ENCODE measurements around the gene RPL37. TPM values are rescaled to one million over a fixed set of nuclear protein-coding genes. Genes with fewer than 3 reads are reported as not detected.

RPL37 gene
- total and polyA plus RNA-seq, 2 donors from 2014 or later: 919 to 2,564 TPM

- Histone ChIP-seq H3K9me3 (ENCODE audit: control insufficient read depth in 2 of 3, insufficient read depth in 1 of 3, low read length in 3 of 3) (no peaks in the 10 kb centered on the region), H3K4me1 (ENCODE audit: control insufficient read depth in 2 of 3, insufficient read depth in 2 of 3, low read depth in 1 of 3, low read length in 3 of 3) (peaks cover 3 to 10% (median 5%) of the 10 kb centered on the region in 3 donors), H3K36me3 (ENCODE audit: control insufficient read depth in 2 of 3, insufficient read depth in 3 of 3, low read length in 3 of 3) (peaks cover 26 to 47% (median 33%) of the 10 kb centered on the region in 3 donors), H3K4me3 (ENCODE audit: low read length in 3 of 3) (peak overlapping the region; percentile 80 to 94 (median 84)), H3K9ac (ENCODE audit: low read length in 3 of 3) (peak overlapping the region; percentile 13 to 97 (median 84)), H3K27me3 (ENCODE audit: control insufficient read depth, insufficient read depth, low read length) (no peaks in the 10 kb centered on the region), H3K27ac (ENCODE audit: low read depth in 2 of 2, low read length in 2 of 2) (no peak overlapping the region)
- DNase-seq: no peak
- FAIRE-seq: no peak
- intact Hi-C loops (cut with DNase I): no loop called here
- TF ChIP-seq, protein P1, sequence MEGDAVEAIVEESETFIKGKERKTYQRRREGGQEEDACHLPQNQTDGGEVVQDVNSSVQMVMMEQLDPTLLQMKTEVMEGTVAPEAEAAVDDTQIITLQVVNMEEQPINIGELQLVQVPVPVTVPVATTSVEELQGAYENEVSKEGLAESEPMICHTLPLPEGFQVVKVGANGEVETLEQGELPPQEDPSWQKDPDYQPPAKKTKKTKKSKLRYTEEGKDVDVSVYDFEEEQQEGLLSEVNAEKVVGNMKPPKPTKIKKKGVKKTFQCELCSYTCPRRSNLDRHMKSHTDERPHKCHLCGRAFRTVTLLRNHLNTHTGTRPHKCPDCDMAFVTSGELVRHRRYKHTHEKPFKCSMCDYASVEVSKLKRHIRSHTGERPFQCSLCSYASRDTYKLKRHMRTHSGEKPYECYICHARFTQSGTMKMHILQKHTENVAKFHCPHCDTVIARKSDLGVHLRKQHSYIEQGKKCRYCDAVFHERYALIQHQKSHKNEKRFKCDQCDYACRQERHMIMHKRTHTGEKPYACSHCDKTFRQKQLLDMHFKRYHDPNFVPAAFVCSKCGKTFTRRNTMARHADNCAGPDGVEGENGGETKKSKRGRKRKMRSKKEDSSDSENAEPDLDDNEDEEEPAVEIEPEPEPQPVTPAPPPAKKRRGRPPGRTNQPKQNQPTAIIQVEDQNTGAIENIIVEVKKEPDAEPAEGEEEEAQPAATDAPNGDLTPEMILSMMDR (IDR thresholded peaks at IDR 0.05; ENCODE audit: borderline replicate concordance, extremely low read depth, insufficient read depth): no peak
Measured at GRCh38 chr5:40833712-40834229, 1.3 kb downstream of the RPL37 start.

DNA sequence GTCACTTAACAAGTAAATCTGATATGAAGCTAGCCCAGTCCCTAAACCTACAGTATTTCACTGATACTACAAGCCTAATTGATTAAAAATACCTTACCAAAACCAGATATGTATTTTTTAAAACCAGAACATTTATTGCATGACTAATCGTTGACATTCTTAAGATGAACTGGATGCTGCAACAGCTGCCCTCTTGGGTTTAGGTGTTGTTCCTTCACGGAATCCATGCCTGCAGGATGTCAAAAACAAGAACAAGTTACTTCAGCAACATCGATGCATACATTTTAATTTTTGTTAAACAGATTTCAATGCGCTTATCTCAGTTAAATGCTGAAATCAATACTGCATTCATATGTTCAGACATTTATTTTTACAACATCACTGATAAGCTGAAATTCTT, 2.7 kb downstream of the RPL37 start:
- TF ChIP-seq, protein P1 (IDR thresholded peaks at IDR 0.05; ENCODE audit: borderline replicate concordance, extremely low read depth, insufficient read depth): no peak
- Histone ChIP-seq H3K27me3 (ENCODE audit: control insufficient read depth, insufficient read depth, low read length) (no peaks in the 10 kb centered on the region), H3K27ac (ENCODE audit: low read depth in 2 of 2, low read length in 2 of 2) (no peak overlapping the region), H3K9me3 (ENCODE audit: control insufficient read depth in 2 of 3, insufficient read depth in 1 of 3, low read length in 3 of 3) (no peaks in the 10 kb centered on the region), H3K4me3 (ENCODE audit: low read length in 3 of 3) (no peak overlapping the region), H3K9ac (ENCODE audit: low read length in 3 of 3) (no peak overlapping the region), H3K36me3 (ENCODE audit: control insufficient read depth in 2 of 3, insufficient read depth in 3 of 3, low read length in 3 of 3) (peaks cover 31 to 58% (median 39%) of the 10 kb centered on the region in 3 donors), H3K4me1 (ENCODE audit: control insufficient read depth in 2 of 3, insufficient read depth in 2 of 3, low read depth in 1 of 3, low read length in 3 of 3) (peaks cover 3 to 10% (median 5%) of the 10 kb centered on the region in 3 donors)
- intact Hi-C loops (cut with DNase I): no loop called here
- DNase-seq (no peak), FAIRE-seq (no peak)

GRCh38 chr5:40831346-40832210, 3.4 kb downstream of the RPL37 start:
- Histone ChIP-seq H3K4me1 (ENCODE audit: control insufficient read depth in 2 of 3, insufficient read depth in 2 of 3, low read depth in 1 of 3, low read length in 3 of 3) (peaks cover 3 to 10% (median 5%) of the 10 kb centered on the region in 3 donors), H3K4me3 (ENCODE audit: low read length in 3 of 3) (no peak overlapping the region), H3K27ac (ENCODE audit: low read depth in 2 of 2, low read length in 2 of 2) (no peak overlapping the region), H3K9ac (ENCODE audit: low read length in 3 of 3) (no peak overlapping the region), H3K36me3 (ENCODE audit: control insufficient read depth in 2 of 3, insufficient read depth in 3 of 3, low read length in 3 of 3) (peaks cover 31 to 62% (median 41%) of the 10 kb centered on the region in 3 donors), H3K27me3 (ENCODE audit: control insufficient read depth, insufficient read depth, low read length) (no peaks in the 10 kb centered on the region), H3K9me3 (ENCODE audit: control insufficient read depth in 2 of 3, insufficient read depth in 1 of 3, low read length in 3 of 3) (no peaks in the 10 kb centered on the region)
- TF ChIP-seq, protein P1 (IDR thresholded peaks at IDR 0.05; ENCODE audit: borderline replicate concordance, extremely low read depth, insufficient read depth): no peak
- no peak for DNase-seq
- intact Hi-C loops (cut with DNase I): no loop called here
- no peak for FAIRE-seq

Measured in kidney (tissue), 14 donors.